SKM-1 (cell line): ENCODE data around the gene WDR49.
"Not testable (repeated sequence)": the region's sequence is repeated elsewhere in the genome, so short reads cannot be mapped to it uniquely, and the experiment has no call there.

Source experiments
- DNase-seq: peaks from one replicate; lab custom pipeline; 2025; ENCODE audit not compliant: unreplicated experiment; lab: John Stamatoyannopoulos, UW

WDR49 gene

DNA sequence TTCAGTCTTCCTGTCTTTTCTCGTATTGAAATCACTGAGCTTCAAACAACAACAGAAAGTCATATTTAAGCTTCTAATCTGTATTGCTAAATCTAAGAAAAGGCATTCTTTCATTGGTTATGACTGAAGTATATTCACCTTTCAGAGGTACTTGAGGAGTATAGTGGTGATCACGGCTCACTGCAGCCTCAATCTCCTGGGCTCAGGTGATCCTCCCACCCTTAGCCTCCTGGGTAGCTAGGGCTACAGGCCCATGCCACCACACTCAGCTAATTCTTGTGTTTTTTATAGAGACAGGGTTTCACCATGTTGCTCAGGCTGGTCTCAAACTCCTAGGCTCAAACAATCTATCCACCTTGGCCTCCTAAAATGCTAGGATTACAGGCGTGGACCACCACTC, 38.7 kb downstream of the WDR49 start:
- DNase-seq, result no peak

DNA sequence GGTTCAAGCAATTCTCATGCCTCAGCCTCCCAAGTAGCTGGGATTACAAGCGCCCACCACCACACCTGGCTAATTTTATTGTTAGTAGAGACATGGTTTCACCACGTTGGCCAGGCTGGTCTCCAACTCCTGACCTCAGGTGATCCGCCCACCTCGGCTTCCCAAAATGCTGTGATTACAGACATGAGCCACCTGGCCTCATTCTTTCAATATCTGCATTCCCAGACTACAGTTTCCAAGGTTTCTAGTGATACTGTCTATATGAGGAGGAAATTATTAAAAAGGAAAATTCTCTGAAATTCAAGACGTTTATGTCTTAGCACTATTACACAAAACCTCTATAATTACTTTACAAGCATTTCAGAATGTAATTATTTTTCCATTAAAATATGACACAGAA, 39.5 kb downstream of the WDR49 start:
- not testable (repeated sequence) for DNase-seq

DNA sequence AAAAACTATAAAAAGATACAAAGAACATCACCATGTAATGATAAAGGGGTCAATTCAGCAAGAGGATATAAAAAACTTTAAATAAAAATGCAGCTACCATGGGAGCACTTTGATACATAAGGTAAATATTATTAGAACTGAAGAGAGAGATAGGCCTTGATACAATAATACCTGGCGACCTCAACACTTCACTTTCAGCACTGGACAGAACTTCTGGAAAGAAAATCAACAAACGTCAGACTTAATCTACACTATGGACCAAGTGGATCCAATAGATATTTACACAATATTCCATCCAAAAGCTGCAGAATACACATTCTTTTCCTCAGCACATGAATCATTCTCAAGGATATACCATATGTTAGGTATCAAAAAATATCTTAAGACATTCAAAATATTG, 42.0 kb downstream of the WDR49 start:
- no peak for DNase-seq

DNA sequence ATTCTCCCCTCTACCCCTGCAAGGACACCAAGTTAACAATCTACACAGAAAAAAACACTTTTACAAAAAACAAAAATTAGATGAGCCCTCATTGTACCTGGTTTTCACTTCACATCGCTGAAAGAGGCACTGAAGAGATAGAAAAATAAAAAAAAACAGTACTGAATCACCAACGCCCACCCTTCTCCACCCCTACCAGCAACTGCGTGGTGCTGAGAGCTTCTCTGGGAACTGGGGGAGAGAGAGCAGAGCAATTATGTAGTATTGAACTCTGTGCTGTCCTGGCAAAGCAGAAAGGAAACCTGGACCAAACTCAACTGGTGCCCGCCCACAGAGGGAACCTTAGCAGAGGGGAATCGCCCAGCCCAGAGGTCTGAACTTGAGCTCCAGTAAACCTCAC, 44.6 kb downstream of the WDR49 start:
- DNase-seq, result no peak

DNA sequence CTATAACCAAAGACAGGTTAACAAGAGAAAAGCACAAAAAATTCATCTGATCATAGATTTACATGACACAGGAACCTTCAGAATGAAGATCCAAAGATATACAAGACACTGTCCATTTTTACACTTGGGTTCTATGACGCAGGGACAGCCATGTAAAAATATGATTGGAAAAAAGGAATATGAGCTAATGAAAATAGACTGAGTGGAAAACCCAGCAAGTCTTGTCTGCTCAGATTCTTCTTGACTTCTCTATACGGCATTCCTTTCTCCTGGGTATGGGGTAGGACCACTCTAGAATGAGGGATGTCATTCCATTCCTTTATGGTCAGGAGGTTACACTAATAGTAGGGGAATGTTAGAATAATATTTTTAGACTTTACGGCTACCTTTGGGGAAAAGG, 46.9 kb downstream of the WDR49 start:
- no peak for DNase-seq

DNA sequence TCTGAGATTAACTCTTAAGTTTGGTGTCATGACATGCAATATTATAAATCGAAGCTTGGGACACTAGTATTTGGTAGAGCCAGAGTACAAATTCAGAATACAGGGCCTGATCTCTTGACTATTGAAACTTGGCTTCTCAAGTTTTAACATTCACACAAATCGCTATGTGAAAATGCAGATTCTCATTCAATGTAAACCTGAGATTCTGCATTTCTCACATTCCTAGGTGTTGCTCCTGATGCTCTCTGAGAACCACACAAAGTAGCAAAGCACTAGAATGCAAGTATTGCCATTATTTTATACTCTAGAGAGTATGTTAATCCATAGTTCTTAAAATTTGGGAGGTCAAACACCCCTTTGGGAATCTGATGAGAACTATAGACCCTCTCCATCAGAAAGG, 47.9 kb downstream of the WDR49 start:
- DNase-seq, result no peak

DNA sequence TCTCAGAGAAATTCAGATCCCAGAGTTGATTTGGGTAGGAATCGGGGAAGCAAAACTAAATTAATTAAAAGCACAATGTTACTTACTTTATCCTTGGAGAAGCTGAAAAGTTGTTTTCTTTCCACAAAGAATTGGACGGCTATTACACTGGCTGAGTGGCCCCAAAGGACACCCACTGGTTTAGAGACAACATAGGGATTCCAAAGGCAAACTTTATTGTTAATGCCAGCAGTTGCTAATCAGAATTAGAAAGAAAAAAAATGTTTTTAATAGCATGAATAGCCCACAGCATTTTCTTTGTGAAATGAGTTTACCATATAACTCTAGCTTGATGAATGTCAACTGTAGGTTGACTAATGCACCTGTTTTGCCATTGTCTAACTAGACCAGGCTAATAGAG, 51.7 kb downstream of the WDR49 start:
- DNase-seq, result no peak

DNA sequence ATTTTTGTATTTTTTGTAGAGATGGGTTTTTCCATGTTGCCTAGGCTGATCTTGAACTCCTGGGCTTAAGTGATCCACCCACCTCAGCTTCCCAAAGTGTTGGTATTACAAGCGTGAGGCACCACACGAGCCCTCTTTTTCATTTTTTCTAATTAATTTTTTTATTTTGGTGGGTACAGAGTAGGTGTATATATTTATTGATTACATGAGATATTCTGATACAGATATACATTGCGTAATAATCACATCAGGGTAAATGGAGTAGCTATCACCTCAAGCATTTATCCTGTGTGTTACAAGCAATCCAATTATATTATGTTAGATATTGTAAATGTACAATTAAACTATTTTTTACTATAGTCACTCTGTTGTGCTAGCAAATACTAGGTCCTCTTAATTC, 66.1 kb downstream of the WDR49 start:
- no peak for DNase-seq

DNA sequence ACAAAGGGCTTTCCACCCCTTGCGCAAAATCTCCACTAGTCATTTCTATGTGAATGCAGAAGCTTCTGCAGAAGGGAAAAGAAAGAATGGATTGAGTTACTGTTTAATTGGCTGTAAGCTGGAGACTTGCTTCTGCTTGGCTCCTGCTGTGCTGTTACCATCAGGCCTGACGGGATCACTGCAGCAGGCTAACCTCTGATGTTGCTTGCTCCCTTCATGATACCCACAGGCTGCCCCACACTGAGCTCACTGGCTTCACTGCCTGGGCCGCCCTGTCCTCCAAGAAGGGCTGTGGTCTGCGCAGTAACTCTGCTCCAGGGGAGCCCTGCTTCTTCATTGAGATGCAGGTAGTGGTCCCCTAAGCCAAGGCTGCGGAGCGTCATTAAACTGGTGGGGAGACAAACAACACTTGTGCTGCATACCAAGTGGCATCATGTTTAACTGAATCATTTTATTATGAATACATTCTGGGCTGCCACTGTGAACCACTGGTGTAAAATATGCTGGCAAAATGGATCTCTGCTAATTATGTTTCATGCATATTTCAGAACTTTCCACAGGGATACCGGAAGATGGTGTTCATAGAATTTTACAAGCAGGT, 78.6 kb downstream of the WDR49 start:
- no peak for DNase-seq

DNA sequence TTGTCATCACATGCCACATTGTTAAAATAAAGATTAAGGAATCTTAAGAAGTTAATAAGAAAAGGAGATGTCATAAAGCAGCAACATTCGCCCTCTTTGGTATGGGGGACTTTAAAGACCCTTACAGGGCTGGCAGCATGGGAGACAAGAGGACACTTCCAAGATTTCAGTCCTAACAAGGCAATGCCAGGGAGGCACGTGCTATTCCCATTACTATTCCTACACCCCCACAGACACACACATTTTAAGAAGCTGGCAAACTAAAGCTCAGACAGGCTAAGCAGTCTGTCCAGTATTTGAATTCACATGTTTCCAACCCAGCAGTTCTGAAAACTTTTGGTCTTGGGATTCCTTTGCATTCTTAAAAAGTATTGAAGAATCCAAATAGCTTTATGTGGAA, 80.8 kb downstream of the WDR49 start:
- DNase-seq, result no peak

DNA sequence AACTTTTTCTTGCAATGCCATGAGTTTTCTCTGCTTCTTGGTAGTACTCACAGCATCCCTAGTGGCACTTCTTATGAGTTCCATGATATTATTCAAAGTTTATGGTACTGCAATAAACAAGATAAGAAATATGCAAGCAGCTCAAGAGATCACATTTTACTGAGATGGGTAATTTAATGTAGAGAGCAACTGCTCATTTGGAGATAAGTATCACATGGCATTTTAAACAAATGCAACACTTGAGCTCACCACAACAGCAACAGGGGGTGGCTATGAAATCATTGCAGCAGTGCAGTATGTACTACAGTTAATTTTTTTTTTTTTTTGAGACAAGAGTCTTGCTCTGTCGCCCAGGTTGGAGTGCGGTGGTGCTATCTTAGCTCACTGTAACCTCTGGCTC, 85.1 kb downstream of the WDR49 start:
- no peak for DNase-seq

DNA sequence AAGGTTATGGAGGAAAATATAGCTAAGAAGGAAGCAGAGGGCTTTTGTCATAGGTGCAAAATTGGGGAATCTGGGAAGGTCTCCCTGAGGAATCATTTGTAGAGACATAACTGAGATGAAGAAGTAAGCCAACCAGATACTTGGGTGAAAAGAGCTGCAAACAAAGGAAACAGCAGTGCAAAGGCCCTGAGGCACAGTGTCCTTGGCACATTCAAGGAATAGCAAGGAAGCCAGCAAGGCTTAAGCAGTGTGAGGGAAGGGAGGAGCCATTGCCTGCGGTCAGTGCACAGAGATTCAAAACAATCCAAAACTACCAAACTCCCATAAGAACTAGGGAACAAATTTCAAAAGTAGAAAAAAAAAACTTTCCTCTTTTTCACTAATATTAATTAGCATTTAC, 88.3 kb downstream of the WDR49 start:
- DNase-seq, result no peak

DNA sequence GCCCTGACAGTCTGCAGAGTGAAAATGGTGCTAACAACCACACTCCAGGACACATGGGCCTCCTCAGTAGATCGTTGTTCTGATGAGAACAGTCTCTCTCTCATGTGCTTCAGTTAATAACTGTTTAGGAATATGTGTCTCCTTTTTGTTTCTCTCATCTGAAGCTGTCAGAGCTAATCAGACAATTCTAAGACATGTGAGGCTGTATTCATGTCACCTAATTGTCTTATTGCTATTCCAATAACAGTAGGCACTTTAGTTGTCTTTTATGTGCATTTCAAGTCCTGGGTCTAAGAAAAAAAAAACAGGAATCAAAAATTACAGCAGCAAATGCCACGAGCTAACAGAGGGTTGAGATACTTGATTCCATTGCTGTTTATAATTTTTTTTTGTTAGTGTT, 89.1 kb downstream of the WDR49 start:
- DNase-seq, result no peak

DNA sequence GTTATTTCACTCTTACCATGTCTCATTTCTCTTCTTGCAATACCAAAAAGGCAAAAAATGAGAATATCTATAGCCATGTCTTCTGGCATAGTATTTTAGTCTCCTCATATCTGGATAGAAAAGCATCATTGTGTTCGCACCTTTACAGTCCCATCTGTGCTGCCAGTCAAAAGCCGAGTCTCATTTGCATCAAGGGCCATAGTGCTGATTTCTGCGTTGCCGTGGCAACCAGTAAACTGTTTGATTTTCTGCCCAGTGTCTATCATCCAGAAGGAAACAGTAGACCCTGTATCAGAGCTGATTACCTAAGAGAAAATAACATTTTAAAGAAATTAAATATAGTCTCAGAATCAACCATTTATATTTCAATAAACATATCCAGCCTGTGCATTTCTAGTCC, 93.8 kb downstream of the WDR49 start:
- DNase-seq, result no peak

DNA sequence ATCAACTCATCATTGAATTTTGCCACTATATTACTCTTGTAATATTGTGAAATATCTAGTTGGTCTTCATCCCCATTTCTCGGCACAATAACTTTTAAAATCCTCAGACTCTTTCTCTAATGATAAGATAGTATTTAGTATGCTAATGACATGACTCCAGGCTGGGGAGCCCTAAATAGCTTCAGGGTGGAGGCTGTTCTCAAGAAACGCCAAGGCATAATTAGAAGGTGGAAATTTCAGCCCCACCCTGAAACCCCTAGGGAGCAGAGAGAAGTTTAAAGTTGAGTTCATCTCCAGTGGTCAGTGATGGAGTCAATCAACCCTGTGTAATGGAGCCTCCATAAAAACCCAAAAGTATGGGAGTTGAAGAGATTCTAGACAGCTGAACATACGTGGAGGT, 98.8 kb downstream of the WDR49 start:
- no peak for DNase-seq

DNA sequence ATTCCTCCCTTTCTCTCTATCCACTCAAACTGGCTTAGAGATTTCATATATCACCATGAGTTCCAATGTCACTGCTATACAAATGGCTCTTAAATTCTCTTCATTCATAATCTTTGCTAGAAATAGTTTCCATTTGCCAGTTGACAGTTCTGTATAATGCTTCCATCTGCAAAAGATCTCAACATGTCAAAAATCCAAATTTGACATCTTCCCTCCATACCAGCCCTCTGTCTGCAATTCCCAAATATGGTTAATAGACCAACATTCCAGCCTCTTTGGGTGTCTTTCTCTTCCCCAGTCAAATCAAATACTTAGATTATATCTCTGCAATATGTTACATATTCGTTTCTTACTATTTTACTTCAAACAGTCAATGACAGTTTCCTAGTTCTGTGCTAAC, 115.7 kb downstream of the WDR49 start:
- DNase-seq, result no peak

DNA sequence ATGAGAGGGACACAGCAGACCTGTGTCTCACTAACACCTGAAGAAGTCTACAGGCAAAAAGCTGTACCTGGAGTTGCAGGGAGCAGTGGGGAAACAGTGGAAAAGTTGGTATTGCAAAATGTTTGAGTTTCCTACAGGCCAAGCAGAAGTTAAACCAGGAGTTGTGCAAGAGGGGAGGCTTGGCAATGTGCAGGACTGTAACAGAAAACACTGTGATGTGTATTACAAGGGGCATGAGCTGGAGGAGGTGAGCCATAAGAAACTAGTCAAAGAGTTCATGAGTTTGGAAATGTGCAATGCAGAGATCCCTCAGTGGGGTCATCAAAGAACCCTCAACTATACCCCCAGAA, 132.8 kb downstream of the WDR49 start:
- DNase-seq, result peak; percentile 90

DNA sequence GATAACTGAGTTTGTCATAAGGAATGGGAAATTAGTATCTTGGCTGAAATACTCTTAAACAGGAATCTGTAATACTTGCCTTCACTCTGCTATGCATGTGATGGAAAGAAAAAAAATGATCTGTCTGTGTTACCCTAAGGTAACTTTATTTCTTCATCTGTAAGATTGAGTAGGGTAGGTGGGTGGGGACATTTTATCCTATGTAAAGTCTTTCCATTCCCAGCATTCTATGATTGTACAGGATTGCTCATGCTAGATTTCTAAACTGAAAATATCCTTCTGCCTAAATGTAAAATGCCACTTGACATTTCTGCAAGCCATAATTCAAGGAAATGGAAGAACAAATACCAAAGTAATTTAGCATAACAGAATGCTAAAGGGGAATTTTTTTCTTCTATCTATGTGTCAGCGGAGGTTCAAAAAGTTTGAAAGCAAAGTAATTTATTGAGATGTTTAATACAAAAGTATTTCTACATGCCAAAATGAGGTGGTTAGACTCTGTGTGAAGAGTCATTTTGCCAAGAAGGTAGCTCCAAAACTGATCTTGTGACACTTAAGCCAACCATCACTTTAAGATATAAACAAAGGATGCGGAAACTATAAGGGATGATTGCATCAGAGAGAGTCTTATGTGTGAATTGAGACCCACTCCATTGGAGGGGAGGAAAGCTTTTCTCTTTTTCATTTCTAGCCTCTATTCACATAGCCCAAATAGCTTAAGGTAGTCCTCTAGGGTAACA, 133.3 kb downstream of the WDR49 start:
- peak; percentile 90 for DNase-seq

DNA sequence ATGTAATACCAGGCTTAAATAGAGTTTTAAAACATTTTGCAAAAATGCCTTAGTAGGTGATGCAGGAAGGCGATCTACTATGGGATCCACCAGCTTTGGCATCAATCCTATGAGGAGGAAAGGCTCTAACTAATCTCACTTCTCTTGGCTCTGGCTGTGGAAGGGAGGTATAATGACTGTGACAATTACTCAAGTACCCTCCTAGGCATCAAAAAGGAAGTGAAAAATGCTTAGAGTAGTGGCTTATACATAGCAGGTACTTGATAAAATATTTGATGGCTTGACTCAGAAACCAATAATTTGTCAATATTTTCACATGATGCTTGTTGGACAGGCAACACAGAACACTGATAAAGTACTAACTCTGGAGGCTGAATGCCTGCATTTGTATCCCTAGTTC, 145.8 kb downstream of the WDR49 start:
- peak; percentile 20 for DNase-seq

DNA sequence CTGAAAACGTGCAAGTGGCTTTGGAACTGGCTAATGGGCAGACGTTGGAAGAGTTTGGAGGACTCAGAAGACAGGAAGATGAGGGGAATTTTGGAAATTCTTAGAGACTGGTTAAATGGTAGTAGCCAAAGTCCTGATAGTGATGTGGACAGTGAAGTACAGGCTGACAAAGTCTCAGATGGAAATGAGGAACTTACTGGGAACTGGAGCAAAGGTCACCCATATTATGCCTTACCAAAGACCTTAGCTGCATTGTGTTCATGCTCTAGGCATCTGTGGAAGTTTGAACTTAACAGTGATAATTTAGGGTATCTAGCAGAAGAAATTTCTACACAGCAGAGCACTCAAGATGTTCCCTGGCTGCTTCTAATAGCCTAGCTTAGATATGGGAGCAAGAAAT, 151.3 kb downstream of the WDR49 start:
- DNase-seq, result peak; percentile 48

DNA sequence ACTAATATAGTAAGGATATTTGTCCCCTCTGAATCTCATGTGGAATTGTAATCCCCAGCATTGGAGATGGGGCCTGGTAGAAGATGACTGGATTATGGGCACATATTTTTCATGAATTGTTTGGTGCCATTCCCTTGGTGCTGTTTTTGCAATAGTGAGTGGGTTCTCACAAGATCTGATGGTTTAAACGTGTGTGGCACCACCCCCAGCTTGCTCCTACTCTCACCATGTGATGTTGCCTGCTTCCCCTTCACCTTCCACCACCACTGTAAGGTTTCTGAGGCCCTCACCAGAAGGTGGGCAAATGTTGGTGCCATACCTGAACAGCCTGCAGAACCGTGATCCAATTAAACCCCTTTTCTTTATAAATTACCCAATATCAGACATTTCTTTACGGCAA, 151.8 kb downstream of the WDR49 start:
- DNase-seq, result no peak

DNA sequence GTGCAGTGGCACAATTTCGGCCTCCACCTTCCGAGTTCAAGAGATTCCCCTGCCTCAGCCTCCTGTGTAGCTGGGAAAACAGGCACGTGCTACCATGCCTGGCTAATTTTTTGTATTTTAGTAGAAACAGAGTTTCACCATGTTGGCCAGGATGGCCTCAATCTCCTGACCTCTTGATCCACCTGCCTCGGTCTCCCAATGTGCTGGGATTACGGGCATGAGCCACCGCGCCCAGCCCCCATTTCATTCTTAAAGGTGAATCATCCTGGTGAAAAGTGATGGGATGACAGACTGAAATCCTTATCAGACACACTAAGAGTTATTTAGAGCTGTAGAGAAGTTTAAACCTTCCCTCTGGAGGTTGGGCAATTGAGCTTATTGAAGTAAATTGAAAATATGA, 155.8 kb downstream of the WDR49 start:
- no peak for DNase-seq

DNA sequence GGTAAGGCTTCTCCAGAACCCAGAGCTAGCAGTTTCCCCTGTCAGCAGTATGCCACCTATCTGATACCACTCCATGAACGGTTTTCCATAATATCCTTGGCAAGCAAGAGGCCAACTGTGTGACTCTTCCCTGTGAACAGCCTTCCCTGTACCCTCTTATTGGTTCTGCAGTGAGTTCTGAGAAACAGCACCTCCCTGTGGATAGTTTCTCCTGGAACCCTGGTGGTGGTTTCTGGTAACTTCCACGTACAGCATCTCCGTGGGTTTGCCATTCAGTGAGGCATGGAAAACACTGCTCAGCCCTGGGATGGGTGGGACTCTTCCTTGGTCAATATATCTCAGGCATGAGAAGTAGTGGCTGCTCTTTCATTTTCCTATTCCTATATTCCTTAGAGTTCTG, 160.5 kb downstream of the WDR49 start:
- DNase-seq, result no peak
